Transverse colon (tissue), 4 donors: Measurements from ENCODE around the gene ZNF550. TPM values are rescaled to one million over a fixed set of nuclear protein-coding genes. Genes with fewer than 3 reads are reported as not detected.
A peak's percentile ranks its signal among the peaks of the same experiment; 100 is the strongest.

Source experiments
- DNase-seq: peaks from one replicate; pipeline ENCODE4 v3.0.0-alpha.2; 2019
- H3K27ac ChIP-seq, 4 donors: fragments of 200-600 bp; sonication (generic); 2 replicates each; pipeline ENCODE4 v1.5.1; 2016 to 2018; ENCODE audit warnings: inconsistent platforms in 4 of 4
- H3K27me3 ChIP-seq: fragments of 200-600 bp; sonication (generic); 2 replicates; pipeline ENCODE4 v1.5.1; 2017; ENCODE audit warnings: inconsistent platforms
- H3K36me3 ChIP-seq, 4 donors: fragments of 200-600 bp; sonication (generic); 2 replicates each; pipeline ENCODE4 v1.5.1; 2017 to 2019; ENCODE audit warnings: inconsistent platforms in 4 of 4
- H3K4me1 ChIP-seq, 4 donors: fragments of 200-600 bp; sonication (generic); 2 replicates each; pipeline ENCODE4 v1.5.1; 2017 to 2020; ENCODE audit warnings: inconsistent platforms in 4 of 4
- H3K4me3 ChIP-seq, 4 donors: fragments of 200-600 bp; sonication (generic); 1 replicate in 1 of 4; 2 replicates in 3 of 4; pipeline versions ENCODE4 v1.5.1 to v1.6.1; 2017 to 2019; ENCODE audit warnings: inconsistent platforms in 4 of 4
- H3K9me3 ChIP-seq, 2 donors: fragments of 200-600 bp; sonication (generic); 2 replicates each; pipeline ENCODE4 v1.5.1; 2017 to 2019; ENCODE audit warnings: inconsistent platforms in 2 of 2
- EP300 ChIP-seq: sonication (generic); formaldehyde crosslinking; IDR thresholded peaks from one replicate; pipeline ENCODE4 v1.6.1; 2017; ENCODE audit warnings: antibody characterized with exemption, low read depth
- POLR2A ChIP-seq: fragments of 450-650 bp; IDR thresholded peaks from one replicate; pipeline ENCODE4 v1.6.1; 2016; ENCODE audit warnings: antibody characterized with exemption, mild to moderate bottlenecking, moderate library complexity
- POLR2AphosphoS5 ChIP-seq, 3 donors: sonication (generic); formaldehyde crosslinking; IDR thresholded peaks; one replicate each; pipeline ENCODE4 v1.6.1; 2016; ENCODE audit warnings: antibody characterized with exemption in 3 of 3
- WGBS, 2 donors: methylation state at CpG; one replicate each; pipeline ENCODE4 v1.1.5; 2018; ENCODE audit warnings: low coverage in 1 of 2; 5-methylcytosine and 5-hydroxymethylcytosine counted together
- in situ Hi-C, 4 donors: fragments of 200-750 bp; cut with MboI; loops; one replicate each; pipeline versions ENCODE4 v1.15.0 to v1.15.1; 2017; ENCODE audit warnings: low sequenced_read_pairs in 3 of 4, low pct_ligation_motif_present in 1 of 4, low pct_unique_long_range_greater_than_20kb in 1 of 4
- intact Hi-C: fragments of 100-400 bp; cut with DNase I; formaldehyde crosslinking; loops from one replicate; pipeline ENCODE4 v1.15.1; 2023; ENCODE audit warnings: low total_unique reads
- total RNA-seq, 4 donors: library from RNA; depleted of rRNA; stranded (reverse); fragments of >200 nt; gene quantifications; one replicate each; pipeline ENCODE4 v1.1.0, GENCODE V29; 2016
- TF ChIP-seq, protein P1 (sequence below), 5 experiments: fragments of 200-600 bp in 3 of 5; fragments of 450-650 bp in 2 of 5; sonication (generic) in 3 of 5; IDR thresholded peaks; 1 replicate in 2 of 5; 2 replicates in 3 of 5; pipeline ENCODE4 v1.5.1; 2016 to 2017; ENCODE audit warnings: antibody characterized with exemption in 5 of 5, inconsistent platforms in 3 of 5, mild to moderate bottlenecking in 2 of 5, moderate library complexity in 1 of 5

Gene ZNF550
- total RNA-seq = 10 to 100 TPM in 1 of 4 donors, 1 to 10 TPM in 3; 3.4 to 41.1 (median 5.5) TPM

DNA sequence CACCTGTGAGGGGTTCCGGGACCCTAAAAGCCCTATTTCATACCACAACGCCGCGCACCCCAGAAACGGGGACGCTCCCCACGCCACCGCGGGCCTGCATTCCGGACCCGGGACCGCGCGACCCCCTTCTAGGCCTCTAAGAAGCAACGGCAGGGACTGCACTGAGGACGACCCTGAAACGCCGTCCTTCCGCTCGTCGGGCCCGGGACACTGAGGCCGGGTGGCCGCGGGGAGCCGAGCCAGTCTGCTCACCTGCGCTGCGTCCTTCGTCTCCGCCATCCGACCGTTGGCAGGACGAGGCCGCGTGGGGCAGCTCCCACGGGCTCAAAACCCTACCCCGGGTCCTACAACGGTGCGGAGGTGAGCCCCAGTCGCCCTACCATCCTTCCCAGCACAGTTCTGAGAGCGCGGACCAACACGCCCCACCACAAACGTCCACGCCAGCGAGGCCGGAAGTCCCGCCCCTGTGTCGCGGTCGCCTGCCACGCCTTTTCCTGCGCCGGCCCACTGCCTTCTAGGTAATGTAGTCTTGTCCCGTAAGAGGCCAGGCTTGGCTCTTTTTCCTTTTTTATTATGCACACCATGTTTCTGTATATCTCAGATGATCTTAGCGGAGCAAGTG lies at the start of gene ZNF550:
Gene ZNF550 (minus strand): TSS at position 460 of the 622 bp plus-strand sequence. CDS start 181 bp downstream, at position 279.
- peak; percentile 70 to 71 (median 71) for TF ChIP-seq POLR2AphosphoS5 (IDR thresholded peaks at IDR 0.05)
- TF ChIP-seq EP300 = no peak
- peak; percentile 56 for TF ChIP-seq POLR2A
- Histone ChIP-seq H3K27me3 (no peaks in the 10 kb centered on the region), H3K4me1 (peaks cover 0 to 17% (median 12%) of the 10 kb centered on the region in 4 donors), H3K9me3 (peaks cover 16 to 41% of the 10 kb centered on the region in 2 donors), H3K4me3 (peak within 1 kb of the TSS; percentile 92 to 96 (median 93)), H3K27ac (peak within 1 kb of the TSS; percentile 59 to 78 (median 68)), H3K36me3 (peaks cover 0 to 18% (median 9%) of the 10 kb centered on the region in 4 donors)
- 0% methylated on average over 26 of the region's 56 CpGs; no CpG with 5 or more reads in 1 of the 2 donors for WGBS, 2 donors
- in situ Hi-C loops (no loop called here), intact Hi-C loops (no loop called here)
- DNase-seq = peak; percentile 92

DNA sequence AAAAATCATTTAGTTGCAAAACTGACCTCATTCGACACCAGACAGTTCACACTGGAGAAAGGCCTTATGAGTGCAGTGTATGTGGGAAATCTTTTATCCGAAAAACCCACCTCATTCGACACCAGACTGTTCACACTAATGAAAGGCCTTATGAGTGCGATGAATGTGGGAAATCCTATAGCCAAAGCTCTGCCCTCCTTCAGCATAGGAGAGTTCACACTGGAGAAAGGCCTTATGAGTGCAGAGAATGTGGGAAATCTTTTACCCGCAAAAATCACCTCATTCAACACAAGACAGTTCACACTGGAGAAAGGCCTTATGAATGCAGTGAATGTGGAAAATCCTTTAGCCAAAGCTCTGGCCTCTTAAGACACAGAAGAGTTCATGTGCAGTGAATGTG lies 47.3 kb upstream of the ZNF550 start:
- in situ Hi-C loops (no loop called here), intact Hi-C loops (no loop called here)
- H3K4me1 ChIP-seq = no peaks in the 10 kb centered on the region
- no peak overlapping the region for H3K4me3 ChIP-seq
- H3K27me3 ChIP-seq = no peaks in the 10 kb centered on the region
- H3K9me3 ChIP-seq = peaks cover 44% of the 10 kb centered on the region in 2 donors
- no peak for TF ChIP-seq POLR2A
- no peak for TF ChIP-seq POLR2AphosphoS5 (IDR thresholded peaks at IDR 0.05)
- TF ChIP-seq, protein P1, sequence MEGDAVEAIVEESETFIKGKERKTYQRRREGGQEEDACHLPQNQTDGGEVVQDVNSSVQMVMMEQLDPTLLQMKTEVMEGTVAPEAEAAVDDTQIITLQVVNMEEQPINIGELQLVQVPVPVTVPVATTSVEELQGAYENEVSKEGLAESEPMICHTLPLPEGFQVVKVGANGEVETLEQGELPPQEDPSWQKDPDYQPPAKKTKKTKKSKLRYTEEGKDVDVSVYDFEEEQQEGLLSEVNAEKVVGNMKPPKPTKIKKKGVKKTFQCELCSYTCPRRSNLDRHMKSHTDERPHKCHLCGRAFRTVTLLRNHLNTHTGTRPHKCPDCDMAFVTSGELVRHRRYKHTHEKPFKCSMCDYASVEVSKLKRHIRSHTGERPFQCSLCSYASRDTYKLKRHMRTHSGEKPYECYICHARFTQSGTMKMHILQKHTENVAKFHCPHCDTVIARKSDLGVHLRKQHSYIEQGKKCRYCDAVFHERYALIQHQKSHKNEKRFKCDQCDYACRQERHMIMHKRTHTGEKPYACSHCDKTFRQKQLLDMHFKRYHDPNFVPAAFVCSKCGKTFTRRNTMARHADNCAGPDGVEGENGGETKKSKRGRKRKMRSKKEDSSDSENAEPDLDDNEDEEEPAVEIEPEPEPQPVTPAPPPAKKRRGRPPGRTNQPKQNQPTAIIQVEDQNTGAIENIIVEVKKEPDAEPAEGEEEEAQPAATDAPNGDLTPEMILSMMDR (IDR thresholded peaks at IDR 0.05) = no peak
- TF ChIP-seq EP300 = no peak
- WGBS, 2 donors = 88 to 98% methylated on average over 2 to 5 of the region's 5 CpGs
- H3K27ac ChIP-seq = no peak overlapping the region
- peaks cover 0 to 28% (median 11%) of the 10 kb centered on the region in 4 donors for H3K36me3 ChIP-seq
- DNase-seq = no peak

DNA sequence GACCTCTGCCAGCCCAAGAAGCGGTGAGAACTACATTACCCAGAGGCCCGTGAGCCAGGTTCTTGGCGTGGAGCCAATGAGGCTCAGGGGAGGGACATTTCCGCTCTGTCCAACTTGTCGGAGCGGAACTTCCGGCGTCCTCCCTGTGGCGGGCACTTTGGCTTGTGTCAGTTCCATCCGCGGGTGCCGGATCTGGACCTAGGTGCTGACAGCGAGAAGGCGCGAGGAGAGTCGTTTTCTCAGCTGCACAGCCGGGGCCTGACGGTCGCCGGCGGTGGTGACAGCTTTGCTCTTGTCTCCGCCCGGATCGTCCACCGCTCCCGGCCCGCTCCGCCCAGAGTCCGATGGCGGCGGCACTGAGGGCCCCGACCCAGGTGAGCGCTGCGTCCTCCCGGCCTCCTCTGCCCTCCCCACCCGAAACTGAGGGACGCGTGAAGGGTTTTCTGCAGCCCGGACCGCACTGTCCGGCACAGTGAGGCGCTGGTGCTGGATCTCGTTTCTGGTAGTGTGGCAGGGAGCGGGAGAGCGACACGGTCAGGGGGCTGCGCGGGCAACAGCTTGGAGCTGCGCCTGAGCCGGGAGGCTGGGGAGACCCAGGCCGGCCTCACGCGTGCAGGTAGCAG lies 40.2 kb upstream of the ZNF550 start, which contains the start of gene ZNF530:
Gene ZNF530 (plus strand): TSS at position 125 of the 623 bp plus-strand sequence. CDS start 4,461 bp downstream, outside the sequence.
- peaks cover 5 to 10% of the 10 kb centered on the region in 2 donors for H3K9me3 ChIP-seq
- whole genome bisulfite sequencing, 2 donors = 4% methylated on average over 22 of the region's 53 CpGs; no CpG with 5 or more reads in 1 of the 2 donors
- TF ChIP-seq POLR2AphosphoS5 (IDR thresholded peaks at IDR 0.05) (peak; percentile 38 to 87 (median 87)), POLR2A (no peak), EP300 (no peak)
- TF ChIP-seq, protein P1 (IDR thresholded peaks at IDR 0.05) = no peak
- peak; percentile 94 for DNase-seq
- intact Hi-C loops (loop anchor here (10.0 kb wide), 1 partner anchor 255 kb away; no protein-coding TSS in a partner anchor), in situ Hi-C loops (no loop called here)
- peak within 1 kb of the TSS in 3 of 4 donors; percentile 30 to 34 (median 32) for H3K27ac ChIP-seq
- H3K36me3 ChIP-seq = peaks cover 0 to 11% (median 2%) of the 10 kb centered on the region in 4 donors
- H3K4me1 ChIP-seq = peaks cover 4 to 13% (median 9%) of the 10 kb centered on the region in 4 donors
- no peaks in the 10 kb centered on the region for H3K27me3 ChIP-seq
- peak within 1 kb of the TSS; percentile 38 to 74 (median 57) for H3K4me3 ChIP-seq

DNA sequence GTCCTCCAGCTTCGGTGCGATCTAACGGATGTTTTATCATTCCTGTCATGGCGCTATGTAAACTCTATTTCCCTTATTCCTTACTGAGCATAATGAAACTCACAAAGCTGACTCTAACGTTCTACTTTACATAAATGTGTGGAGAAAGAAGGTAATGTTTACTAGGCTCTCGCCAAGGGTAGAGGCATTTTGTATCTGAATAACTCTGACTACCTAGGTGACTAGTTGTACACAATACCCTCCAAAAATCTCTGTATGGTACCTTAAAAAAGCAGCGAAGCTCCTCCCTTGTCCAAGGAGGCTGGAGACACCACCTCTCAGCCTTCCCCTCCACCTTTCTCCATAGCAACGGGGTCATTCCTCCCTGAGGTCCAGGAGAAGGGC lies 39.7 kb upstream of the ZNF550 start:
- intact Hi-C loops (loop anchor here (10.0 kb wide), 1 partner anchor 255 kb away; no protein-coding TSS in a partner anchor), in situ Hi-C loops (no loop called here)
- Histone ChIP-seq H3K9me3 (peaks cover 4 to 8% of the 10 kb centered on the region in 2 donors), H3K27ac (peak overlapping the region in 2 of 4 donors; percentile 30 to 32), H3K27me3 (no peaks in the 10 kb centered on the region), H3K4me1 (peaks cover 4 to 13% (median 9%) of the 10 kb centered on the region in 4 donors), H3K36me3 (peaks cover 0 to 6% (median 1%) of the 10 kb centered on the region in 4 donors), H3K4me3 (peak overlapping the region in 3 of 4 donors; percentile 48 to 74 (median 66))
- DNase-seq = no peak
- TF ChIP-seq POLR2AphosphoS5 (IDR thresholded peaks at IDR 0.05) = no peak
- WGBS, 2 donors = 59 to 90% methylated on average over 2 to 8 of the region's 8 CpGs

DNA sequence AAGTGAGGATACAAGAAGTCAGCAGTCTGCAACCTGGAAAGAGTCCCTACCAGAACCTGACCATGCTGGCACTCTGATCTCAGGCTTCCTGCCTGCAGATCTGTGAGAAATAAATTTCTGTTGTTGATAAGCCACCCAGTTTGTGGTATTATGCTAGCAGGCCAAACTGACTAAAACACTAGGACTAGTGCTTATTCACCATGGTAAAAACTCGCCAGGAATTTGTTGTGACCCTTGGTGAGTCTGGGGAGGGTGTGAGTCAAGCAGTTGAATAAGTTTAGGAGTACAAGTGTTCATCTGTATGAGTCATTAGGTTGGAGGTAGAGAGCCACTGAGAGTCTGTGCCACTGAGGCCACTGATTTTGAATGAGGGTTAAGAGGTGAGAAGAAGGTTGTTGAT lies 27.9 kb upstream of the ZNF550 start:
- H3K27me3 ChIP-seq = no peaks in the 10 kb centered on the region
- intact Hi-C loops = no loop called here
- H3K4me3 ChIP-seq = no peak overlapping the region
- 85 to 100% methylated on average over 1 of the region's 1 CpG for WGBS, 2 donors
- peaks cover 0 to 14% (median 5%) of the 10 kb centered on the region in 4 donors for H3K4me1 ChIP-seq
- H3K9me3 ChIP-seq = peaks cover 42 to 47% of the 10 kb centered on the region in 2 donors
- no peak for DNase-seq
- peaks cover 0 to 33% (median 10%) of the 10 kb centered on the region in 4 donors for H3K36me3 ChIP-seq
- TF ChIP-seq EP300 (no peak), POLR2AphosphoS5 (IDR thresholded peaks at IDR 0.05) (no peak), POLR2A (no peak)
- TF ChIP-seq, protein P1 (IDR thresholded peaks at IDR 0.05) = no peak
- no peak overlapping the region for H3K27ac ChIP-seq
- in situ Hi-C loops = no loop called here
